ENCODE measurements around the gene PYGO2. TPM values are rescaled to one million over a fixed set of nuclear protein-coding genes. Genes with fewer than 3 reads are reported as not detected.

The PYGO2 gene
- total and polyA plus RNA-seq, 2 of the 8 experiments (the other 6 are each of a cell fraction or from before 2014, with no cell fraction given): 31.0 to 31.6 TPM

DNA sequence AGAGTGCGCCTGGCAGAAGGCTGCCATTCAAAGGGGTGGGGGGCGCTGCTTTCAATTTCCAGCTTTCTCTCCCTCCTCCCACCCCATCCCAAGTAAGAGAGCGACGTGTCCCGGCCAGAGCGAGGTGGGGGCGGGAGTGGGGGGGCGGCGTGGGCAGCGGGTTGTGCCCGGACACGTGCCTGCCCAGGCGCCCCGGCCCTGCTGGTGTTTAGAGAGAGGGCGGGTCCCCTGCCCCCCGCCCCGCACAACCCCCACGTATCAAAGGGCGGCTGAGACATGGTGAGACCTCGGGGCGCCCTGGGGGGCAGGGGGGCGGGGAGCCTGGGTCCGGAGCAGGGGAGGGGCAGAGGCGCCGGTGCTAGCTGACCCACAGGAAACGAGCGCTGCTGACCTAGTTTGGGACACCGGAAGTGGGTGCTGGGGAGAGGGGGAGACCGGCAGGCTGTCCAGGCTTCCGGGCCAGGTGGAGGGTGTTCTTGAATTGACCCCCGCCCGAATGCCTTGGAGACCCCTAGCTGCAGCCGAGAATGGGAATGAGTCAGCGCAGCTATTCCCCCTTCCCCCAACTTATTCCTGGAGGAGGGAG lies 42.3 kb upstream of the PYGO2 start:
- Histone ChIP-seq H3K14ac (ENCODE audit: insufficient read length) (peak overlapping the region; percentile 11), H2BK20ac (ENCODE audit: low read length) (peak overlapping the region; percentile 100; the same call in 1 of the 2 replicates), H4K8ac (ENCODE audit: extremely low read depth, insufficient read depth, low read length) (no peak overlapping the region), H3K4me1 (replicated peaks in 1 of 4; ENCODE audit: control insufficient read depth in 3 of 4, insufficient read depth in 4 of 4, low read length in 3 of 4) (peaks cover 6 to 29% (median 21%) of the 10 kb centered on the region in 4 experiments), H2AK5ac (ENCODE audit: low read depth, low read length) (no peak overlapping the region), H3K9me3 (ENCODE audit: insufficient read depth in 2 of 2, low read depth in 1 of 2, low read length in 1 of 2) (no peaks in the 10 kb centered on the region), H3K56ac (replicated peaks; ENCODE audit: insufficient read length, low read depth, low read length) (peak overlapping the region; percentile 63), H3K4me3 (ENCODE audit: extremely low read depth in 1 of 4, insufficient read depth in 2 of 4, low read depth in 3 of 4, low read length in 4 of 4) (peak overlapping the region; percentile 87 to 99 (median 90)), H2BK5ac (ENCODE audit: low read depth, low read length) (peak overlapping the region; percentile 99), H2BK12ac (ENCODE audit: low read depth, low read length) (peak overlapping the region; percentile 100; the same call in 1 of the 2 replicates), H4K5ac (ENCODE audit: insufficient read length, low read depth, low read length) (peak overlapping the region; percentile 83), H3K27ac (ENCODE audit: low read depth, low read length) (peak overlapping the region; percentile 48; the same call in 1 of the 2 replicates), H3K36me3 (ENCODE audit: control insufficient read depth in 2 of 4, insufficient read depth in 4 of 4, low read length in 3 of 4) (peaks cover 0 to 2% (median 0%) of the 10 kb centered on the region in 4 experiments; a peak in 2 of 8 replicates), H3K4ac (replicated peaks; ENCODE audit: insufficient read length, low read depth, low read length) (peak overlapping the region; percentile 32), H3K79me2 (ENCODE audit: control insufficient read depth in 1 of 2, insufficient read depth in 2 of 2, low read length in 2 of 2) (peaks cover 0 to 53% of the 10 kb centered on the region in 2 experiments; a peak in 3 of 4 replicates), H2BK15ac (ENCODE audit: low read length) (peak overlapping the region; percentile 99; the same call in 1 of the 2 replicates), H3K4me2 (ENCODE audit: insufficient read depth in 1 of 2, low read depth in 2 of 2, low read length in 2 of 2) (peak overlapping the region; percentile 79 to 93), H2BK120ac (replicated peaks; ENCODE audit: low read depth, low read length) (no peak overlapping the region), H3K27me3 (replicated peaks in 1 of 4; ENCODE audit: control insufficient read depth in 3 of 4, extremely low read depth in 1 of 4, insufficient read depth in 3 of 4, low read length in 3 of 4) (no peaks in the 10 kb centered on the region), H3K9ac (replicated peaks in 1 of 4; ENCODE audit: extremely low read depth in 1 of 4, low read depth in 3 of 4, low read length in 3 of 4) (peak overlapping the region in 3 of 4 experiments; percentile 26 to 53 (median 40); a peak in 6 of 7 replicates), H2AFZ (ENCODE audit: low read length) (no peak overlapping the region), H4K20me1 (replicated peaks in 1 of 2; ENCODE audit: control insufficient read depth in 1 of 2, insufficient read depth in 2 of 2, low read length in 2 of 2) (peaks cover 0 to 17% of the 10 kb centered on the region in 2 experiments), H4K91ac (replicated peaks; ENCODE audit: insufficient read length, low read length) (peak overlapping the region; percentile 94), H3K23me2 (ENCODE audit: low read depth, low read length) (peaks cover 18% of the 10 kb centered on the region; the same call in 1 of the 2 replicates), H3K18ac (ENCODE audit: extremely low read depth, low read length) (peak overlapping the region; percentile 98), H3K23ac (ENCODE audit: insufficient read length) (no peak overlapping the region), H3K79me1 (ENCODE audit: low read depth, low read length) (peaks cover 13% of the 10 kb centered on the region)
- no peak for FAIRE-seq
- TF ChIP-seq MAX (IDR thresholded peaks at IDR 0.05) (peak; percentile 37; the same call in 1 of the 2 replicates), E2F6 (IDR thresholded peaks at IDR 0.05) (0 out of 2 replicates have a peak, but pooled peaks have one; percentile 17), MAFK (IDR thresholded peaks at IDR 0.05; ENCODE audit: low read depth, low read length) (peak; percentile 20; the same call in 1 of the 2 replicates), HDAC6 (IDR thresholded peaks at IDR 0.05; ENCODE audit: low read depth, low read length) (no peak), GABPA (IDR thresholded peaks at IDR 0.05; ENCODE audit: borderline replicate concordance, insufficient read depth, low read length) (peak; percentile 79; the same call in 1 of the 2 replicates), JUND (IDR thresholded peaks at IDR 0.05; ENCODE audit: low read length) (peak; percentile 76), RBBP5 (IDR thresholded peaks at IDR 0.05; ENCODE audit: borderline replicate concordance, low read depth, low read length) (no peak)
- peak in 1 of 2 experiments; percentile 76 for DNase-seq (ENCODE audit: low read depth in 1 of 2, low spot score in 2 of 2)
- ChIA-PET POLR2A (ENCODE audit: partially characterized antibody) (interaction anchor here (0.9 to 42.8 kb wide), 9 partner anchors 10 to 126 kb away, joined by 3 to 702 read pairs (median 4); partner anchors contain the start of genes CKS1B, FLAD1, LENEP and PBXIP1), CTCF (ENCODE audit: partially characterized antibody) (interaction anchor here (1.2 to 14.0 kb wide), 9 partner anchors 8 to 203 kb away, joined by 3 to 258 read pairs (median 4); partner anchors contain the start of genes FLAD1 and LENEP)
- WGBS, 2 experiments (ENCODE audit: extremely low coverage in 1 of 2, insufficient coverage in 1 of 2, insufficient read length in 1 of 2, insufficient replicate concordance in 2 of 2, low coverage in 1 of 2, low lambda C conversion rate in 2 of 2, missing lambda C conversion rate in 1 of 2): 4% methylated on average over 4 of the region's 34 CpGs; no CpG with 5 or more reads in 1 of the 2 experiments

Data from H1 (cell line).